GM12878 (cell line): ENCODE results near the gene FYTTD1. TPM values are rescaled to one million over a fixed set of nuclear protein-coding genes. Genes with fewer than 3 reads are reported as not detected.

ENCODE experiments used
- BACH1 ChIP-seq: fragments of 450-650 bp; IDR thresholded peaks from 2 replicates; pipeline ENCODE4 v1.6.1; 2017; ENCODE audit warnings: mild to moderate bottlenecking, borderline replicate concordance
- CREM ChIP-seq: IDR thresholded peaks from 2 replicates; pipeline ENCODE4 v1.6.1; 2014; ENCODE audit warnings: antibody characterized with exemption, low read depth
- EZH2 ChIP-seq: IDR thresholded peaks from 2 replicates; pipeline ENCODE4 v1.6.1; 2012; ENCODE audit warnings: low read depth, mild to moderate bottlenecking, control low read depth, inconsistent platforms, low read length, borderline replicate concordance; ENCODE audit not compliant: control insufficient read depth
- IKZF1 ChIP-seq: fragments of 450-650 bp; conservative IDR thresholded peaks from 2 replicates; pipeline ENCODE4 v1.6.1; 2017; ENCODE audit warnings: antibody characterized with exemption, mild to moderate bottlenecking
- JUNB ChIP-seq: IDR thresholded peaks from 2 replicates; pipeline ENCODE4 v1.6.1; 2016; ENCODE audit warnings: antibody characterized with exemption, mild to moderate bottlenecking
- MEF2B ChIP-seq: fragments of 450-650 bp; IDR thresholded peaks from 2 replicates; pipeline ENCODE4 v1.6.1; 2018; ENCODE audit warnings: mild to moderate bottlenecking, moderate library complexity; ENCODE audit not compliant: partially characterized antibody, poor library complexity, severe bottlenecking
- NFXL1 ChIP-seq: fragments of 450-650 bp; IDR thresholded peaks from 2 replicates; pipeline ENCODE4 v1.6.1; 2017; ENCODE audit warnings: antibody characterized with exemption, mild to moderate bottlenecking, borderline replicate concordance
- NR2F1 ChIP-seq: fragments of 450-650 bp; conservative IDR thresholded peaks from 2 replicates; pipeline ENCODE4 v1.6.1; 2017; ENCODE audit warnings: mild to moderate bottlenecking
- PRDM15 ChIP-seq: fragments of 450-650 bp; formaldehyde crosslinking; IDR thresholded peaks from 2 replicates; pipeline ENCODE4 v1.4.0; 2020; ENCODE audit warnings: mild to moderate bottlenecking, moderate library complexity
- RBBP5 ChIP-seq: fragments of 200-600 bp; sonication (generic); conservative IDR thresholded peaks from 2 replicates; pipeline ENCODE4 v1.6.1; 2016
- RUNX3 ChIP-seq: IDR thresholded peaks from 2 replicates; pipeline ENCODE4 v1.6.1; 2012; ENCODE audit warnings: low read length, inconsistent platforms
- SP1 ChIP-seq: IDR thresholded peaks from one replicate; pipeline ENCODE4 v1.6.1; 2011; ENCODE audit warnings: low read depth, low read length
- SPI1 ChIP-seq: IDR thresholded peaks from 2 replicates; pipeline ENCODE4 v1.6.1; 2011; ENCODE audit warnings: low read depth, mild to moderate bottlenecking, low read length, moderate library complexity, borderline replicate concordance; ENCODE audit not compliant: insufficient read depth
- TAF1 ChIP-seq: IDR thresholded peaks from 2 replicates; pipeline ENCODE4 v1.6.1; 2011; ENCODE audit warnings: mild to moderate bottlenecking, low read depth, low read length, borderline replicate concordance
- TARDBP ChIP-seq: IDR thresholded peaks from 2 replicates; pipeline ENCODE4 v1.6.1; 2016; ENCODE audit warnings: borderline replicate concordance
- ZBED1 ChIP-seq: IDR thresholded peaks from 2 replicates; pipeline ENCODE4 v1.6.1; 2016; ENCODE audit warnings: borderline replicate concordance
- ZBTB11 ChIP-seq: fragments of 450-650 bp; formaldehyde crosslinking; IDR thresholded peaks from 2 replicates; pipeline ENCODE4 v1.5.0; 2022; ENCODE audit warnings: mild to moderate bottlenecking, missing genetic modification characterization
- ZNF24 ChIP-seq: fragments of 450-650 bp; IDR thresholded peaks from 2 replicates; pipeline ENCODE4 v1.6.1; 2017; ENCODE audit warnings: antibody characterized with exemption, mild to moderate bottlenecking
- ZNF592 ChIP-seq: fragments of 450-650 bp; IDR thresholded peaks from 2 replicates; pipeline ENCODE4 v1.6.1; 2017; ENCODE audit warnings: mild to moderate bottlenecking, moderate library complexity
- polyA plus RNA-seq, 11 experiments: library from polyadenylated mRNA; depleted of rRNA in 4 of 11; unstranded in 6 of 11; stranded (reverse) in 5 of 11; fragments of >200 nt; fragmentation: Nextera tagmentation in 4 of 11; fragmentation: Illumina TruSeq in 1 of 11; extraction: Ambion mirVana in 4 of 11; extraction: Trizol in 1 of 11; gene quantifications; 1 replicate in 1 of 11; 2 replicates in 10 of 11; pipeline versions ENCODE4 v1.2.1 to v1.2.3, GENCODE V29; 2011 to 2016; ENCODE audit warnings: inconsistent platforms in 2 of 11, missing spikeins in 2 of 11, low read depth in 1 of 11
- total RNA-seq, 4 experiments: library from RNA; depleted of rRNA in 3 of 4; stranded (reverse); fragments of >200 nt in 3 of 4; fragmentation: Illumina TruSeq in 1 of 4; extraction: Trizol in 1 of 4; gene quantifications; 2 replicates each; pipeline versions ENCODE4 v1.2.1 to v1.2.3, GENCODE V29; 2013 to 2021

Gene FYTTD1
- total and polyA plus RNA-seq, 10 of the 15 experiments (the other 5 are each of a cell fraction or from before 2014, with no cell fraction given): 25.5 to 101 (median 59.4) TPM

DNA sequence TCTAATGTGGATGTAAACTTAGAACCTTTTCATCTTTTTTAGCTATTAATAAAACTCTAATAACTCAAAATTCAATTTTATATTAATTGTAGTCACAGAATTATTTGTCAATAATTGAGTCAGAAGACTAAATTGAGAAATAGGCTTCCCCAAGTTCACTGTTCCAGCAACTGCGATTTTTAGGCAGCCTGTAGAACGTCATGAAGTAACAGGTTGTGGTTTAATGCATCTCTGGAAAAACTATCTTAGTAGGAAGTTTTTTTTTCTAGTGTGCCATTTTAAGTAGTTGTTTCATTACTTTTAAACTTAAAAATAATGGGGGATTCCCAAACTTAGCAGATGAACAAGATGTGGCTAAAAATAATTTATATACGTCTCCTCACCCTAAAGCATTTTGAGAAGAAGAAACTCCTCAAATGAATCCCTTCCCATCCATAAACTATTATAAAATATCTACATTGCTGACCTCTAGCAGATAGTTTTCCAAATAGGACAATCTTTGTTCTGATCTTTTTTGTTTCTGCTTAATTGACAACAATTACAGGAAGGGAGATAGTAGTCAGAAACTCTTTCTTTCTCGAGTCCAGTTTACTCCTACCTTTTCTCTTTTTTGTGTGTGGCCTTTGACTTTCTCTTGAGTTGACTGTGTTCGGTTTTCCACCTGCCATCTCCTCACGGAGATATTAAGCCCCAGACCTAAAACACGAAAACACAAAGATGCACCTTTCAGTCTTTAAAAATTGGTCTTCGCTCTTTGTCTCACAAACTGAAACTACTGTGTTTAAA lies 84.4 kb downstream of the FYTTD1 start (continued):
- no peak for TF ChIP-seq PRDM15
- 0 out of 2 replicates have a peak, but pooled peaks have one; percentile 32 for TF ChIP-seq IKZF1
- TF ChIP-seq RUNX3: peak; percentile 84
- TF ChIP-seq TARDBP: no peak
- TF ChIP-seq ZNF24: no peak
- 0 out of 2 replicates have a peak, but pooled peaks have one; percentile 45 for TF ChIP-seq RBBP5
- TF ChIP-seq CREM: peak; percentile 81; the same call in 1 of the 2 replicates
- no peak for TF ChIP-seq NFXL1
- peak; percentile 28 for TF ChIP-seq SP1
- peak; percentile 47; the same call in 1 of the 2 replicates for TF ChIP-seq NR2F1
- TF ChIP-seq ZBTB11: no peak
- no peak for TF ChIP-seq EZH2
- TF ChIP-seq SPI1: no peak
- peak; percentile 86 for TF ChIP-seq JUNB
- no peak for TF ChIP-seq BACH1
- peak; percentile 82 for TF ChIP-seq ZBED1
- TF ChIP-seq MEF2B: peak; percentile 46
- TF ChIP-seq ZNF592: no peak
- TF ChIP-seq TAF1: 0 out of 2 replicates have a peak, but pooled peaks have one; percentile 32
